IMR-90 (cell line): ENCODE results near the gene ITSN1. TPM values are rescaled to one million over a fixed set of nuclear protein-coding genes. Genes with fewer than 3 reads are reported as not detected.

Source experiments
- ATAC-seq: fragments of 200-7000 bp; cut with Tn5 transposase; 2 replicates; pipeline ENCODE4 v1.9.1; 2020; ENCODE audit warnings: low read depth, mild to moderate bottlenecking, moderate library complexity
- BruUV-seq: library from RNA; stranded (reverse); fragments of 400-500 nt; replicated peaks from 2 replicates; lab custom pipeline; 2021; lab: Mats Ljungman, UMichigan
- CTCF ChIA-PET: fragments of 300-600 bp; formaldehyde crosslinking; extraction: SDS; loops from one replicate; lab custom pipeline; 2021; ENCODE audit warnings: antibody characterized with exemption; lab: Yijun Ruan, JAX
- POLR2A ChIA-PET: fragments of 300-600 bp; sonication (Branson Sonifier 250); formaldehyde crosslinking; loops from one replicate; lab custom pipeline; 2022; ENCODE audit warnings: antibody characterized with exemption; ENCODE audit not compliant: unreplicated experiment; lab: Charles Lee
- DNase-seq: peaks from one replicate; pipeline ENCODE4 v3.0.0; 2013
- H2AFZ ChIP-seq: replicated peaks from 2 replicates; pipeline ENCODE3; 2013; ENCODE audit warnings: low read length, mild to moderate bottlenecking; ENCODE audit not compliant: poor library complexity
- H2AK5ac ChIP-seq: 2 replicates; pipeline ENCODE4 v1.6.1; 2013; ENCODE audit warnings: low read depth, low read length, inconsistent platforms
- H2AK9ac ChIP-seq: replicated peaks from 2 replicates; pipeline ENCODE3; 2013; ENCODE audit warnings: mild to moderate bottlenecking, low read depth, low read length, moderate library complexity; ENCODE audit not compliant: poor library complexity
- H2BK120ac ChIP-seq: 2 replicates; pipeline ENCODE4 v1.6.1; 2013; ENCODE audit warnings: low read depth, low read length, inconsistent platforms
- H2BK15ac ChIP-seq: 3 replicates; pipeline ENCODE4 v1.6.1; 2013; ENCODE audit warnings: low read depth, low read length, inconsistent platforms
- H2BK20ac ChIP-seq: 2 replicates; pipeline ENCODE4 v1.6.1; 2013; ENCODE audit warnings: low read depth, mild to moderate bottlenecking, inconsistent platforms, low read length, moderate library complexity
- H2BK5ac ChIP-seq: 2 replicates; pipeline ENCODE4 v1.6.1; 2013; ENCODE audit warnings: mild to moderate bottlenecking, low read depth, low read length, inconsistent platforms; ENCODE audit not compliant: poor library complexity, severe bottlenecking
- H3K14ac ChIP-seq: replicated peaks from 2 replicates; pipeline ENCODE4 v1.6.1; 2013; ENCODE audit warnings: low read depth, low read length, inconsistent platforms
- H3K18ac ChIP-seq: 2 replicates; pipeline ENCODE4 v1.6.1; 2013; ENCODE audit warnings: low read depth, low read length, control low read depth
- H3K23ac ChIP-seq: 2 replicates; pipeline ENCODE4 v1.6.1; 2013; ENCODE audit warnings: low read depth, low read length, inconsistent platforms
- H3K27ac ChIP-seq: 2 replicates; pipeline ENCODE4 v1.5.1; 2013; ENCODE audit warnings: mild to moderate bottlenecking, control low read depth, low read length; ENCODE audit not compliant: insufficient read depth
- H3K27me3 ChIP-seq: 2 replicates; pipeline ENCODE4 v1.6.1; 2013; ENCODE audit warnings: low read length; ENCODE audit not compliant: control insufficient read depth, insufficient read depth
- H3K36me3 ChIP-seq: 2 replicates; pipeline ENCODE4 v1.6.1; 2013; ENCODE audit warnings: low read length, mixed read lengths; ENCODE audit not compliant: control insufficient read depth, insufficient read depth
- H3K4ac ChIP-seq: 2 replicates; pipeline ENCODE4 v1.6.1; 2013; ENCODE audit warnings: low read depth, low read length, inconsistent platforms
- H3K4me1 ChIP-seq: 2 replicates; pipeline ENCODE4 v1.6.1; 2013; ENCODE audit warnings: low read length, mixed read lengths; ENCODE audit not compliant: control insufficient read depth, insufficient read depth
- H3K4me2 ChIP-seq: 2 replicates; pipeline ENCODE4 v1.6.1; 2013; ENCODE audit warnings: low read depth, mild to moderate bottlenecking, control low read depth, low read length, moderate library complexity
- H3K4me3 ChIP-seq: 2 replicates; pipeline ENCODE4 v1.5.1; 2013; ENCODE audit warnings: low read depth, mild to moderate bottlenecking, control low read depth, low read length, moderate library complexity; ENCODE audit not compliant: insufficient read depth
- H3K56ac ChIP-seq: 2 replicates; pipeline ENCODE4 v1.6.1; 2013; ENCODE audit warnings: low read length, inconsistent platforms; ENCODE audit not compliant: insufficient read depth; ENCODE audit errors: extremely low read depth
- H3K79me1 ChIP-seq, 2 experiments: 2 replicates each; pipeline ENCODE4 v1.6.1; 2013; ENCODE audit warnings: low read length in 2 of 2, inconsistent platforms in 1 of 2, low read depth in 1 of 2
- H3K9ac ChIP-seq: 2 replicates; pipeline ENCODE4 v1.6.1; 2013; ENCODE audit warnings: low read depth, low read length, control low read depth
- H3K9me1 ChIP-seq: 2 replicates; pipeline ENCODE4 v1.6.1; 2013; ENCODE audit warnings: low read length, inconsistent platforms; ENCODE audit not compliant: insufficient read depth
- H3K9me3 ChIP-seq: 2 replicates; pipeline ENCODE4 v1.6.1; 2013; ENCODE audit warnings: low read length; ENCODE audit not compliant: control insufficient read depth, insufficient read depth
- H4K20me1 ChIP-seq: 2 replicates; pipeline ENCODE4 v1.6.1; 2013; ENCODE audit warnings: low read length, inconsistent platforms; ENCODE audit not compliant: insufficient read depth
- H4K5ac ChIP-seq: 2 replicates; pipeline ENCODE4 v1.6.1; 2013; ENCODE audit warnings: mild to moderate bottlenecking, low read depth, low read length, control low read depth
- H4K8ac ChIP-seq, 2 experiments: 2 replicates each; pipeline ENCODE4 v1.6.1; 2013; ENCODE audit warnings: low read depth in 2 of 2, low read length in 2 of 2, control low read depth in 1 of 2, inconsistent platforms in 1 of 2
- H4K91ac ChIP-seq: 2 replicates; pipeline ENCODE4 v1.6.1; 2013; ENCODE audit warnings: low read depth, low read length, inconsistent platforms; ENCODE audit not compliant: insufficient read depth
- BHLHE40 ChIP-seq: fragments of 150-350 bp; IDR thresholded peaks from 2 replicates; pipeline ENCODE4 v1.6.1; 2016; ENCODE audit warnings: mild to moderate bottlenecking, low read depth, low read length
- CEBPB ChIP-seq: IDR thresholded peaks from 2 replicates; pipeline ENCODE4 v1.6.1; 2012; ENCODE audit warnings: low read depth, low read length, improper control_type of control experiment
- CHD1 ChIP-seq: IDR thresholded peaks from 2 replicates; pipeline ENCODE4 v1.6.1; 2012; ENCODE audit warnings: low read depth, low read length, improper control_type of control experiment
- FOS ChIP-seq: fragments of 150-350 bp; IDR thresholded peaks from 2 replicates; pipeline ENCODE4 v1.6.1; 2016; ENCODE audit warnings: low read depth, low read length
- MAFK ChIP-seq: IDR thresholded peaks from 2 replicates; pipeline ENCODE4 v1.6.1; 2012; ENCODE audit warnings: low read depth, low read length, improper control_type of control experiment
- MAZ ChIP-seq: IDR thresholded peaks from 2 replicates; pipeline ENCODE4 v1.6.1; 2012; ENCODE audit warnings: low read depth, mild to moderate bottlenecking, low read length, improper control_type of control experiment, moderate library complexity, borderline replicate concordance
- MXI1 ChIP-seq: IDR thresholded peaks from 2 replicates; pipeline ENCODE4 v1.6.1; 2012; ENCODE audit warnings: low read depth, mild to moderate bottlenecking, low read length, moderate library complexity, borderline replicate concordance
- NFE2L2 ChIP-seq: fragments of 150-350 bp; IDR thresholded peaks from 2 replicates; pipeline ENCODE4 v1.6.1; 2016; ENCODE audit warnings: low read depth, mild to moderate bottlenecking, low read length
- POLR2A ChIP-seq: IDR thresholded peaks from 2 replicates; pipeline ENCODE4 v1.6.1; 2012; ENCODE audit warnings: mild to moderate bottlenecking, low read depth, low read length
- RAD21 ChIP-seq: IDR thresholded peaks from 2 replicates; pipeline ENCODE4 v1.6.1; 2012; ENCODE audit warnings: low read length, improper control_type of control experiment
- RCOR1 ChIP-seq: IDR thresholded peaks from 2 replicates; pipeline ENCODE4 v1.6.1; 2012; ENCODE audit warnings: mild to moderate bottlenecking, low read length, improper control_type of control experiment; ENCODE audit not compliant: insufficient replicate concordance
- RFX5 ChIP-seq: IDR thresholded peaks from 2 replicates; pipeline ENCODE4 v1.8.0; 2012; ENCODE audit warnings: low read depth, mild to moderate bottlenecking, low read length, moderate library complexity
- SMC3 ChIP-seq: fragments of 150-350 bp; IDR thresholded peaks from 2 replicates; pipeline ENCODE4 v1.6.1; 2016; ENCODE audit warnings: low read depth, mild to moderate bottlenecking, antibody characterized with exemption, low read length, moderate library complexity
- USF2 ChIP-seq: fragments of 150-350 bp; IDR thresholded peaks from 2 replicates; pipeline ENCODE4 v1.6.1; 2017; ENCODE audit warnings: mild to moderate bottlenecking, antibody characterized with exemption, low read length, low read depth
- WGBS, 2 experiments: methylation state at CpG; one replicate each; pipeline versions ENCODE4 v1.1.5 to v1.1.7; 2013; ENCODE audit warnings: missing lambda C conversion rate in 2 of 2; ENCODE audit not compliant: insufficient read length in 1 of 2; ENCODE audit errors: extremely low coverage in 2 of 2; 5-methylcytosine and 5-hydroxymethylcytosine counted together
- dilution Hi-C: fragments of 300-500 bp; cut with HindIII; formaldehyde crosslinking; loops from one replicate; pipeline ENCODE4 v1.14.3; 2018; ENCODE audit warnings: low sequenced_read_pairs; ENCODE audit not compliant: unreplicated experiment
- in situ Hi-C: fragments of 300-500 bp; cut with MboI; formaldehyde crosslinking; loops from 3 replicates; pipeline ENCODE4 v1.14.3; 2019; ENCODE audit warnings: low sequenced_read_pairs, inconsistent platforms, mixed read lengths
- intact Hi-C: fragments of 100-400 bp; cut with micrococcal nuclease; formaldehyde crosslinking; loops from 2 replicates; pipeline ENCODE4 v1.10.0; 2022
- polyA plus RNA-seq, 3 experiments: library from polyadenylated mRNA; depleted of rRNA; stranded (reverse); fragments of >200 nt; gene quantifications; 2 replicates each; pipeline ENCODE4 v1.2.3, GENCODE V29; 2012; ENCODE audit warnings: low replicate concordance in 1 of 3
- total RNA-seq: library from RNA; depleted of rRNA; stranded (reverse); fragments of >200 nt; gene quantifications from 2 replicates; pipeline ENCODE4 v1.2.3, GENCODE V29; 2012
- TF ChIP-seq, protein P1 (sequence below): conservative IDR thresholded peaks from 2 replicates; pipeline ENCODE4 v1.5.1; 2012; ENCODE audit warnings: mild to moderate bottlenecking, low read depth, low read length, improper control_type of control experiment
- TF ChIP-seq, protein P2 (sequence below): fragments of 150-350 bp; IDR thresholded peaks from 2 replicates; pipeline ENCODE4 v1.6.1; 2016; ENCODE audit warnings: low read depth, mild to moderate bottlenecking, low read length, moderate library complexity, borderline replicate concordance

ITSN1 gene
- total and polyA plus RNA-seq, 2 of the 4 experiments (the other 2 are of a cell fraction), result 45.4 to 62.0 TPM

DNA sequence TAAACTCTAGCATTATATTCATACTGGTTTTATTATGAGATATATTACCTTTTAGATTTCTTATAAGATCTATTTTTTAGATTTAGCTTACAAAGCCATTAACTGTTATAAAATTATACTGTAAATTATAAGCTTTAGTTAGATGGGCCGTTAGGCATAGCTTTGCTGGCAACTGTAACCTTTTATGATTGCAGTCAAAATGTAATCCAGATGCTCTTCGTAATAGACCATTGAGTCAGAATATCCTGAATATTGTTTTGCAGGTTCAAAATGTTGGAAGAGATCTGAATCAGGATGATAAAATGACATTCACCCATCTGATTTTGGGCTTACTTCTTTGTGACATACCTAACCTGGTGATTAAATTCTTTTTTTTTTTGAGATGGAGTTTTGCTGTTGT lies 20.9 kb downstream of the ITSN1 start:
- Histone ChIP-seq H3K9me1 (peaks cover 13% of the 10 kb centered on the region; the same call in 1 of the 2 replicates), H4K5ac (no peak overlapping the region), H3K4me3 (no peak overlapping the region), H2AFZ (no peak overlapping the region), H2BK5ac (no peak overlapping the region), H4K91ac (no peak overlapping the region), H2BK20ac (no peak overlapping the region), H3K27me3 (no peaks in the 10 kb centered on the region), H2AK5ac (no peak overlapping the region), H4K8ac (no peak overlapping the region), H3K9me3 (no peaks in the 10 kb centered on the region), H3K18ac (no peak overlapping the region), H2AK9ac (no peak overlapping the region), H3K27ac (no peak overlapping the region), H3K4me2 (no peak overlapping the region), H3K23ac (no peak overlapping the region), H3K36me3 (no peaks in the 10 kb centered on the region; the same call in 1 of the 2 replicates), H4K20me1 (peaks cover 18% of the 10 kb centered on the region), H3K56ac (no peak overlapping the region), H3K14ac (no peak overlapping the region), H3K9ac (no peak overlapping the region), H3K79me1 (peaks cover 49 to 76% of the 10 kb centered on the region in 2 experiments), H2BK120ac (no peak overlapping the region), H3K4ac (no peak overlapping the region), H3K4me1 (peaks cover 3% of the 10 kb centered on the region), H2BK15ac (no peak overlapping the region)
- BruUV-seq, result no TSS peak
- CTCF ChIA-PET, result no interaction called here
- intact Hi-C loops (no loop called here), in situ Hi-C loops (no loop called here), dilution Hi-C loops (no loop called here)
- POLR2A ChIA-PET, result interaction anchor here (0.5 kb wide), 1 partner anchor 97 kb away, joined by 5 read pairs; no protein-coding TSS in a partner anchor
- TF ChIP-seq SMC3 (no peak), MAFK (no peak), MXI1 (no peak), NFE2L2 (no peak), USF2 (no peak), RCOR1 (no peak), POLR2A (no peak), RAD21 (no peak), RFX5 (no peak), MAZ (no peak), BHLHE40 (no peak), CHD1 (no peak), FOS (no peak), CEBPB (no peak)
- TF ChIP-seq, protein P1, sequence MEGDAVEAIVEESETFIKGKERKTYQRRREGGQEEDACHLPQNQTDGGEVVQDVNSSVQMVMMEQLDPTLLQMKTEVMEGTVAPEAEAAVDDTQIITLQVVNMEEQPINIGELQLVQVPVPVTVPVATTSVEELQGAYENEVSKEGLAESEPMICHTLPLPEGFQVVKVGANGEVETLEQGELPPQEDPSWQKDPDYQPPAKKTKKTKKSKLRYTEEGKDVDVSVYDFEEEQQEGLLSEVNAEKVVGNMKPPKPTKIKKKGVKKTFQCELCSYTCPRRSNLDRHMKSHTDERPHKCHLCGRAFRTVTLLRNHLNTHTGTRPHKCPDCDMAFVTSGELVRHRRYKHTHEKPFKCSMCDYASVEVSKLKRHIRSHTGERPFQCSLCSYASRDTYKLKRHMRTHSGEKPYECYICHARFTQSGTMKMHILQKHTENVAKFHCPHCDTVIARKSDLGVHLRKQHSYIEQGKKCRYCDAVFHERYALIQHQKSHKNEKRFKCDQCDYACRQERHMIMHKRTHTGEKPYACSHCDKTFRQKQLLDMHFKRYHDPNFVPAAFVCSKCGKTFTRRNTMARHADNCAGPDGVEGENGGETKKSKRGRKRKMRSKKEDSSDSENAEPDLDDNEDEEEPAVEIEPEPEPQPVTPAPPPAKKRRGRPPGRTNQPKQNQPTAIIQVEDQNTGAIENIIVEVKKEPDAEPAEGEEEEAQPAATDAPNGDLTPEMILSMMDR, result no peak
- TF ChIP-seq, protein P2, sequence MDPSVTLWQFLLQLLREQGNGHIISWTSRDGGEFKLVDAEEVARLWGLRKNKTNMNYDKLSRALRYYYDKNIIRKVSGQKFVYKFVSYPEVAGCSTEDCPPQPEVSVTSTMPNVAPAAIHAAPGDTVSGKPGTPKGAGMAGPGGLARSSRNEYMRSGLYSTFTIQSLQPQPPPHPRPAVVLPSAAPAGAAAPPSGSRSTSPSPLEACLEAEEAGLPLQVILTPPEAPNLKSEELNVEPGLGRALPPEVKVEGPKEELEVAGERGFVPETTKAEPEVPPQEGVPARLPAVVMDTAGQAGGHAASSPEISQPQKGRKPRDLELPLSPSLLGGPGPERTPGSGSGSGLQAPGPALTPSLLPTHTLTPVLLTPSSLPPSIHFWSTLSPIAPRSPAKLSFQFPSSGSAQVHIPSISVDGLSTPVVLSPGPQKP, result no peak
- no peak for DNase-seq
- ATAC-seq, result no peak
- no CpG with 5 or more reads among the region's 2 CpGs for WGBS, 2 experiments
